GM18870 (cell line): ENCODE data around the gene MBD1.
"Not testable (repeated sequence)": the region's sequence is repeated elsewhere in the genome, so short reads cannot be mapped to it uniquely, and the experiment has no call there.

Source experiments
- ATAC-seq: cut with Tn5 transposase; IDR thresholded peaks from one replicate; pipeline ENCODE4 v1.9.1; 2021; ENCODE audit warnings: moderate library complexity; ENCODE audit not compliant: unreplicated experiment

Gene MBD1, protein sequence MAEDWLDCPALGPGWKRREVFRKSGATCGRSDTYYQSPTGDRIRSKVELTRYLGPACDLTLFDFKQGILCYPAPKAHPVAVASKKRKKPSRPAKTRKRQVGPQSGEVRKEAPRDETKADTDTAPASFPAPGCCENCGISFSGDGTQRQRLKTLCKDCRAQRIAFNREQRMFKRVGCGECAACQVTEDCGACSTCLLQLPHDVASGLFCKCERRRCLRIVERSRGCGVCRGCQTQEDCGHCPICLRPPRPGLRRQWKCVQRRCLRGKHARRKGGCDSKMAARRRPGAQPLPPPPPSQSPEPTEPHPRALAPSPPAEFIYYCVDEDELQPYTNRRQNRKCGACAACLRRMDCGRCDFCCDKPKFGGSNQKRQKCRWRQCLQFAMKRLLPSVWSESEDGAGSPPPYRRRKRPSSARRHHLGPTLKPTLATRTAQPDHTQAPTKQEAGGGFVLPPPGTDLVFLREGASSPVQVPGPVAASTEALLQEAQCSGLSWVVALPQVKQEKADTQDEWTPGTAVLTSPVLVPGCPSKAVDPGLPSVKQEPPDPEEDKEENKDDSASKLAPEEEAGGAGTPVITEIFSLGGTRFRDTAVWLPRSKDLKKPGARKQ

DNA sequence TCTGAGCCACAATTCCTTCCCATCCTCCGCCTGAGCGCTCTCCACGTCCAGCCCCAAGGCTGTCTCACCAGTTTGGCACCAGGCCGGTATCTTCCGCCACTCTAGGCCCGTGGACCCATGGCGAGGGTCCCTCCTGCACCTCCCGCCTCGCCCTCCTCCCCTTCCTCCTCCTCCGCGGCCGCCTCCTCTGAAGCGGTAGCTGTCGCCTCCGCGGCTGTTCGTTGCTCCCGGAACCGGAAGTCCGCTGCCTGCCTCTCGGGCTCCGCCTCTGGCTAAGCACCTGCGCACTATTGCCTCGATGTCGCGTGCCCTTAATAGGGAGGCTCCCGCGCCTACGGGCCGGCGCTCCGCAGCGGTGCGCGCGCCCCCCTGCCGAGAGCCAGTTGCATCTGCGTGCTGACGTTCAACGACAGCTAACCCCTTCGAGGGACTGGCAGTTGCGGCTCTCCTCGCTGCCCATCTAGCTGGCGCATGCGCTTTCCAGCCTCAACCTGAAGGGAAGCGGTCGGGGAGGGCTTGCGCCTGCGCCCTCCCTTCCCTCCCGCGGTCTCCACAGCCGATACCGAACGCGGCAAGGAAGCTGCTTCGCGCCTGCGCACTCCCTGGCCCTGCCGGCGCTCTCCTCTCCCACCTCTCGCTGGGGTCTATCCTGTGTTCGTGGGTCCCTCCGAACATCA is at the start of gene MBD1:
Gene MBD1 (minus strand): TSS at position 229 of the 677 bp plus-strand sequence. CDS start 1,531 bp downstream, outside the sequence.
- ATAC-seq, result peak; percentile 81

DNA sequence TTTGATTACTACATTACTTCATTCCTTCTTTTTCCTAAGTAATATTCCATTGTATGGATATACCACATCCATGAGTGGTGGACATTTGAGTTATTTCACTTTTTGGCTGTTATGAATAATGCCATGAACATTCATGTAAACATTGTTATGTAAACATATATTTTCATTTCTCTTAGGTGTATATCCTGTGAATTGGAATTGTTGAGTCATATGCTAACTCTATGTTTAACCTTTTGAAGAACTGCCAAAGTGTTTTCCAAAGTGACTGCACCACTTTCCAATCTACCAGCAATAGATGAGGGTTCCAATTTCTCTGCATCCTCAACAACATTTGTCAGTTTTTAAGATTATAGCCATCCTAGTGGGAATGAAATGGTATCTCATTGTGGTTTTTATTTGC is 48.9 kb upstream of the MBD1 start:
- no peak for ATAC-seq

DNA sequence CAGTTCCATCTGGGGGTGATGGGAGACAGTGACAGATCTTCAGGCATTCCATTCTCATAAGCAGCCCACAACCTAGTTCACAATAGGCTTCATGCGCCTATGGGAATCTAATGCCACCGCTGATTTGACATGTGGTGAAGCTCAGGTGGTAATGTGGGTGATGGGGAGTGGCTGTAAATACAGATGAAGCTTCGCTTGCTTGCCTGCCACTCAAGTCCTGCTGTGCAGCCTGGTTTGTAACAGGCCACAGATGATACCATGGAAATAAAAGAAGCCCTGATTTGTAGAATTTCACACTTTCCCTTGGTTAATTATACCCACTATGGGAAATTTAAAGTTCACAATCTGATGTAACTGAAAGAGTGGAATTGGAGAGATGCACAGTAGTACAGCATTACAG is 46.7 kb upstream of the MBD1 start:
- no peak for ATAC-seq

DNA sequence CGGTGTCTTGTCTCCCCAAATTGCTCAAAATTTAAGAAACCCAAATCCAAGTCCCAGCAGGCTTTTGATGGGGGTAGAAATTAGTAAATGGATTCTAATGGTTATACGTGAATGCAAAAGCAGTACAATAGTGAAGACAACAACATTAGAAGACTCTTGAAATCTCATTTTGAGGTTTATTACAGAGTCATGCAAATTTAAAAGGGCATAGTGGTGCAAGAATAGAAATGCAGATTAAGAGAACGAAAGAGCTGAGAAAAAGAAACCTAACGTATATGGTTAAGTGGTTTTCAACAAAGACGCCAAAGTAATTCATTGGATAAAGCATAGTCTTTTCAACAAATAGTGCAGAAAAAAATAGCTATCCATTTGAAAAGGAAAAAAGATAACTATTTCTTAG is 39.4 kb upstream of the MBD1 start:
- ATAC-seq, result peak; percentile 61

DNA sequence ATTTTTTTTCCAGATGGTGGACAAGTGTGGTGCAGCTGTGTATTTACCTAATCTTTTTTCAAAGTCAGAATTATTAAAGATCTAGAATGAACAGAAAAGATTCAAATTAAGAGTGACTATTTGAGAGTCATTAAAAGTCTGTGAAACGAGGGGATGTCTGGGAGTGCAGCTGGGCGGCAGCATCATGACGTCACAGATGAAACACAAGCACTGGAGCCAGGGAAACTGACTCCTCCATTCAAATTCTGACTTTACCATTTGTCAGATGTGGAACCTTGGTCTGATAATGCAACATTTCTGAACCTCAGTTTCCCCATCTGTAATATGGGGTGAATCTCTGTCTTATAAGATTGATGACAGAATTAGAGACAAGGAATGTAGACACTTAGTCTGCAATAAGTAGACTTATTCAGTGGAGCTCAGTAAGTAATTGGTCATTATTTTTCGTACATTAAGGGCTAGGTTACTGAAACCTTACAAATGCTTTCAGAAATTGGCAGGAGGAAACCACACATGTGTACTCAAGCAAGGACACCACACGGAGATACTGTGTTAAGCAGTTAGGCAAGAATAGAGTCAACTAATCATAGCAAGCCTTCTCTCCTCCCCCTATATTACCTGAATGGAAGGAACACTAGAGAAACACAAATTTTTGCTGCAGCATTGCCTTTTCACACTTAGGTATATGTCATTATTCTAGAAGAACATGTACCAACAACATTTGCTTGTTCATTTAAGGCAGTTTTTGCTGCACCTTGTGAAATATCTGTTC is 34.0 kb upstream of the MBD1 start:
- peak; percentile 69 for ATAC-seq

DNA sequence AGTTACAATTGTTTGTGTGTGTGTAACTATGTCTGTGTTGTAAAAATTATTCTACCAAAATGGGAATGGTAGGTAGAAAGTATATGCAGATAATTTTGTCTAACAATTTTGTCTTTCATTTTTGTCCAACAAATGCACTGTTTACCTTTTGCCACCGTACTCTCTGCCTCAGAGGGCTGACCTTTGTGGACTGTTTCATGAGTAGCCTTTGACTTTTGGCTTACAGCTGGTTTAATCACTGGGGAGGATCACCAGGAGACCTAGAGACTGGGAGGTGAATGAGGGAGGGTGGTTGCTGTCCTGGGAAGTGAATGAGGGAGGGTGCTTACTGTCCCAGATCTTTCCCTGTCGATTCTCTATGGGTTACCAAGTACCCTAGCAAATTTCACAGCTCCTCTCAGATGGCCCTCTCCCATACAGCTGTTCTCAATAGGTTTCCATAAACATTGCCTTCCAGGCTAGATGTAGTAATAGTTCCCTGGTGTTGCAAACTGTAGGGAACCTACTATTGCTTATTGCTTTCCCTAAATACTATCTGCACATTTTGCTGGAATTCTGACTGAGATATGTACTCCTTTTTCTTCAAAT is 32.6 kb upstream of the MBD1 start:
- no peak for ATAC-seq

DNA sequence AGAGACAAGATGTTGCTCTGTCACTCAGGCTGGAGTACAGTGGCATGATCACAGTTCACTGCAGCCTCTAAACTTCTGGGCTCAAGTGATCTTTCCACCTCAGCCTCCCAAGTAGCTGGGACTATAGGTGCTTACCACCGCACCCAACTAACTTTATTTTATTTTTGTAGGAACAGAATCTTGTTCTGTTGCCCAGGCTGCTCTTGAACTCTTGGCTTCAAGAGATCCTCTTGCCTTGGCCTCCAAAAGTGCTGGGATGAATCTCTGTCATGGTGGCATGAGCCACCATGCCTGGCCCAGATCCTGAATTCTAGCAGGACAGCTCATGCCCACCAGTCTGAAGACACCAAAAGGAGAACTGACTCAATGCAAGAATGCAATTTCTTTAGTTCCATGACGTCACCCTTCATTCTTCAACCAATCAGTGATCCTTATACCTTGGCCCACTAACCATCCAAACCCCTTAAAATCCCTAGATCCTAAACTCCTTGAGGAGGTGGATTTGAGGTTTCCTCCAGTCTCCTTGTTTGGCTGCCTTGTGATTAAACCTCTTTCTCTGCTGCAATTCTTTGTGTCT is 31.8 kb upstream of the MBD1 start:
- ATAC-seq, result peak; percentile 15

DNA sequence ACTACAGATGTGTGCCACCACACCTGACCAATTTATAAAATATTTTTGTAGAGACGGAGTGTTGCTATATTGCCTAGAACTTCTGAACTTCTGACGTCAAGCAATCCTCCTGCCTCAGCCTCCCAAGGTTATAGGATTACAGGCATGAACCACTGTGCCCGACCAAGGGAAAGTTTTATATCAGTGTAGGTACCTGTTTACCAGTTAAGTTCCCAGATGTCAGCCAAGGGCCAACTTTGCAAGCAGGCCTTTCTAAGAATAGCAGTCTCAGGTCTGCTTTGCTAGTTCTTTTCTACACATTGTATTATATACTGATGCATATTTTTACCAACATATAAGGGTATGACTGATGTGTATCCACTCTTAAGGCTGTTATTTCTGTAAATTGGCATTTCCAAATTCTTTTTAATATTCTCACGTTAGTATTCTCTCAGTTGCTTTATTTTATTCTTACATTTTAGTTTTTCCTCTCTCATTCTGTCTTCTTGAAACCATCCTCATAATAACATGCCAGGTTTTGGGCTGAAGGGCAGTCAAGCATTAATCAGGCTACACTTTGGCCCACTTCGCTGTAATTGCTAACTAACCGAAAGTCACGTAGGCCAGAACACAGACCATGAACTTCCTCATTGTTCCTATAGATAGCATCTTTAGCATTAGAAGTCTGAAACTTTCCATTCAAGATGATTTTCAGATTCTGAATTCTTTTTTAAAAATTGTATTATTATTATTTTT is 31.1 kb upstream of the MBD1 start:
- peak; percentile 74 for ATAC-seq

DNA sequence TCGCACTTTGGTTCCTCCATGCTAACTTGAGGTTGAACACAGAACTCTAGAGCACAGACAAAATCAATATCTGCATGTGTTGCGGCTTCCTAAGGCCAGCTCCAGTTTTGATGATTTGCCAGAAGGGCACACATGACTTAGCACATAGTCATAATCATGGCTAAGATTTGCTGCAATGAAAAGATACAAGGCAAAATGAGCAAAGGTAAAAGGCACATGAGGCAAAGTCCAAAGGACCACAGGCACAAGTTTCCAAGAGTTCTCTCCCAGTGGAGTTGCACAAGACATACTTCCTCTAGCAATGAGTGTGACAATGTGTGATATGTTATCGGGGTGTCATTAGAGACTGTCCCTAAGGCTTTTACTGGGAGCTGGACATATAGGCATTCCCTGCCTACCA is 30.3 kb upstream of the MBD1 start:
- no peak for ATAC-seq

DNA sequence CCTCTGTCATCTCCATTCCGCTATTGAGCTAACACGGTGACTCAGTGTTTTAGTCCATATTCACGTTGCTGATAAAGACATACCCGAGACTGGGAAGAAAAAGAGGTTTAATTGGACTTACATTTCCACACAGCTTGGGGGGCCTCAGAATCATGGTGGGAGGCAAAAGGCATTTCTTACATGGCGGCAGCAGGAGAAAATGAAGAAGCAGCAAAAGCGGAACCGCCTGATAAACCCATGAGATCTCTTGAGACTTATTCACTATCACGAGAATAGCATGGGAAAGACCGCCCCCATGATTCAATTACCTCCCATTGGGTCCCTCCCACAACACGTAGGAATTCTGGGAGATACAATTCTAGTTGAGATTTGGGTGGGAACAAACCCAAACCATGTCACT is 28.8 kb upstream of the MBD1 start:
- no peak for ATAC-seq

DNA sequence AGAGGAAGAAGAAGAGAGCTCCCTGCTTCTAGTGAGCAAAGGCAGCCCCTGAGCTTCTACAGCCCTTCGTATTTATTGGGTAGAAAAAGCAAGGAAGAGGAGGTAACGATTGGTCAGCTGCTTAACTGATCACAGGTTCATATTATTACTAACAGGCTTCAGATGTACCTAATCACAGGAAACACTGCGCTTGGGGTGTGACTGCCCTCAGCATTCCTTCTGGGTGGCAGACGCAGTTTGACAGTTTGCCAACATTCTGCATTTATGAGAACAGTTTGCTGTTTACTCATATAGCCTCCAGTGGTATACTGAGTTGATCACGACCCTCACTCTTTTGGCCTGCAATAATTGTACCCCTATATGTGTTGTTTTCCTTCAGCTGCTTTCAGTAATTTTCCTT is 27.5 kb upstream of the MBD1 start:
- not testable (repeated sequence) for ATAC-seq

DNA sequence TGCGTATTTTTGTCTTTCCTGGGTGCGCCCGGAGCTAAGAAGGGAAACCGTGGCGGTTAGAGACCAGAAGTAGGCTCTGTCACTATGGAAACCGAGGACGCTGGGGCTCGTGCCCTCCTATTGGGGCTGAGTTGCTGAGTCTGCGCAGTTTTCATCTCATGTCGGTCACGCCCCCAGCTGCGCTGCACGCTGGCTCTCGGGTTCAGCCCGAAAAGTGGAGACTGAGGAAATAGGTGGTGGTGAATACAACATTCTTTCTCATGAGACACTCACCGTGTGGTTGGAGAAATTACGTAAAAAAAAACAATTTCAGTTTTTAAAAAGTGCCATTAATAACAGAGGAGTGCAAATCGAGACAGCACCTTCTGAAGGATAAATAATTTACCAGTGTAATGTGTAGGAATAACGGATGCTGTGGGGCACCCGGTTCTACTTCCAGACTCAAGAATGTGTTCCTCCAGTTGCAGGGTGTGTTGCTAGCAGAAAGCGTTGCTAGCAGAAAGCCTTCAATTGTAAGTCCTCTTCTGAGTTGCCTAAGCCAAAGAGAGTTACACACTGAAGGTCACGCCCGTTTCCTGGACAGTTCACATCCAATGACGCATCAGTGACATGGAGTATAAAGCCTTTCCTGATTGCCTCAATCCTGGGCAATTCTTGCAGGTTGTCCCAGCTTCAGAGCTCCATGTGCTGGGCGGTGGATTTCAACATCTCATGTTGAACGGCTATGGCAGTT is 26.6 kb upstream of the MBD1 start:
- peak; percentile 82 for ATAC-seq

DNA sequence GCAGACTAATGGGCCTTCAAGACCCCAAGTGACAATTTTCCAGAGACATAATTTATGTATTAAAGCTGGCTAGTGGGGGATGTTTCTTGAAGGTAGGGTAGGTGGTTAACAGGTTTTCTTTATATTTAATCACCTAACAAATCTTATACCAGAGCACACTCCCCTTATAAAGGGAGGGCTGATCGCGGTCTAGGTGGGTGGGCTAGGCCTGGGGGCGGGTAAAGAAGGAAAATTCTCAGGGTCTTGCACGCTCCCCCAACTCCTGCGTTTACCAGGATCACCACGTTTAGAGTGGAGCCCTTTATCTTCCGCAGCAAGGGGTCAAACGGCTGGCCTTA is 26.0 kb upstream of the MBD1 start:
- no peak for ATAC-seq

DNA sequence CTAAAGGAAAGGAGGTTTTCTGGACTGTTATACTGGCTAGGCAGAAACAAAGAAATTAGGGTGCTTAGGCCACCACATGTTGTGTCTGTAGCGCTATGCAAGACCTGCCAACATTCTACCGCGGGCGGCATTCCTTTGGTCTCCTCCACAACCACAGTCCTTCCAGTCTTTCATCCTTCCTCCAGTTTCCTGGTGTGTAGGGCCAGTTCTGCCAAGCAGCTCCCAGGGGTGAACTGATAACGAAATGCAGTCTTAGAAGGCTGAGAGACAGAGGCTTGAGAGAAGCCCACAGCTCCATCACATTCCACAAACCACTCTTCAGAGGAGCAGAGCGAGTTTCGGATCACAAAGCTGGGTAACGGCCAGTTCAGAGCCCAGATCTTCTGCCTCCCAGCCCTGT is 25.6 kb upstream of the MBD1 start:
- ATAC-seq, result no peak

DNA sequence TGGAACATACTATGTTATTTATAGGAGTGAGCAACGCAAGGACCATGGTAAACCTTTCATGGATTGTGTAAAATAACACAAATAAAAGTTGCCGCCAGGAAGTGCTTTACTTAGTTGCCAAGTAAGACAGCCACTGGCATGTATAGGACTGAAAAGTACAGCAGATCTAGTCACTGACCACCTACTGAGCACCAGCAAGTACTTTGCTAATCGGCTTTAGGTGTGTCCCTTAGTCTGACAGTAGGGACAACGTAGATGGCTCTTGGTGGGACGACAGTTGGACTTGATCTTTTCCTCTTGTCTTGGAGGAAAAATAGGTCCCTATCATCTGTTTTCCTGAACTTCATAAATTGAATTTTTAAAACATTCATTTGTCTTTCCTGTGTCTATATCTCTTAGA is 19.8 kb upstream of the MBD1 start:
- no peak for ATAC-seq

DNA sequence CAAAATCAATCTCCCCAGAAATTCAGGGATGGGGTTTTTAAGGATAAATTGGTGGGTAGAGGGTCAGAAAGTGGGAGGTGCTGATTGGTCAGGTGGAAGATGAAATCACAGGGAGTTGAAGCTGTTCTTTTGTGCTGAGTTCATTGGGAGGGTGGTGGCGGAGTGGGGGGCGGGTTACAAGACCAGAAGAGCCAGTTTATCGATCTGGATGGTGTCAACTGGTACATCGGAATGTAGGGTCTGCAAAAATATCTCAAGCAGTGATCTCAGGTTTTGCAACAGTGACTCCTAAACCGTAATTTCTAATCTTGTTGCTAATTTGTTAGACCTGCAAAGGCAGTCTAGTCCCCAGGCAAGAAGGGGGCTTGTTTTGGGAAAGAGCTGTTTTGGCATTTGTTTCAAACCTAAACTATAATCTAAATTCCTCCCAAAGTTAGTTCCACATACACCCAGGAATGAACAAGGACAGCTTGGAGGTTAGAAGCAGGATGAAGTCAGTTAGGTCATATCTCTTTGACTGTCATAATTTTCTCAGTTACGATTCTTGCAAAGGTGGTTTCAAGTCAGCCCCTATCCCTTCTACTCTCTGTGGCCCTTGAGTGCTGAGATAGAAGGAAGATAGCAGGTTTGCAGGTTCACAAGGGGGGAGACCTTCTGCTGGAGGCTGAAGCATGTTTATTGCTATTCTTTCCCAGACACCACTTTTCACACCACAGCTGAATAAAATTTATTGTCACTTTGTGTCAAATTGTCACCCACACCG is 18.5 kb upstream of the MBD1 start:
- no peak for ATAC-seq

DNA sequence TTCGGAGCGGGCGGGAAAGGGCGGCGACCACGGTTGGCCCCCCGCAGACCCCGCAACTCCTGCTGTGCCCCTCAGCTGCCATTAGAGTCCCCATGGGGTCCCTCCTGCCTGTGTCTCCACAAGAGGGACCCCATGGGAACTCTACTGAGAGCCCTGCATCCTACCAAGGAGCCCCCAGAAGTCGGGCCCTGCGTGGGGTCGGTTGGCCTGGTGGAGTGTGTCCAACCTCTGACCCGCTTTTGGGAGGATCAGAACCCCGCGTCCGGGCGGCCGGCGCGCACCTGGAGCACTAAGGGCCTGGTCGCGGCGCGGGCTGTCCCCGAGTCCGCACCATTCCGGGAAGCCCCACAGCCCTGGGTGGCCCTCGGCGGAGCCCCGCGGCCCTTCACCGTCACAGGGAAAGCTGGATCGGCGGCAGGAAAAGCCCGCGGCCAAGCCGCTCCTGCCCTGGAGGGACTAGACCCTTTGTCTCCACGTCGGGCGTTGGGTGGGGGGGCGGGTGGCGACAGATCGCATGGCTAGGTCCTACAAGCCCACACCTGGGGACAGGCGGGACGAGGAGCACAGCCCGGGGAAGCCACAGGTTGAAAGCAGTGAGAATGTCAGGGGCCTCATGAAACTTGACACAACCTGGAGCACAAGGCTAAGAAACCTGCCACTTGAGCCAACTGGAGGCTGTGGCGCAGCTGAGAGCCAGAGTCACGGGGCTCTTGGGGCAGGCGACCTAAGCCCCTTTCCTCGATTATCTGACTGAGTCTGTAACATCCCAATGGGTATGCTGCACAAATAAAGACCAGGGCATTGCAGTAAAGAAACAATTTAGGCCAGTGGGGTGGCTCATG is 17.3 kb upstream of the MBD1 start:
- no peak for ATAC-seq
